ENCODE results near the gene CLEC17A.

The CLEC17A gene

GRCh38 chr19:14554382-14554812 lies 28.5 kb upstream of the CLEC17A start:
- DNase-seq (ENCODE audit: low read depth), result no peak
- TF ChIP-seq CTCF (conservative IDR thresholded peaks at IDR 0.05; ENCODE audit: low read depth, low read length), result no peak
- H3K4me3 ChIP-seq (ENCODE audit: low read depth, low read length), result no peak overlapping the region

- TF ChIP-seq CTCF (conservative IDR thresholded peaks at IDR 0.05; ENCODE audit: low read depth, low read length), result no peak
- peak overlapping the region; percentile 30 for H3K4me3 ChIP-seq (ENCODE audit: low read depth, low read length)
- peak; percentile 43 for DNase-seq (ENCODE audit: low read depth)
These were observed 26.8 kb upstream of the CLEC17A start for GRCh38 chr19:14555918-14556661.

GRCh38 chr19:14556662-14557188 lies 26.2 kb upstream of the CLEC17A start:
- DNase-seq (ENCODE audit: low read depth), result peak; percentile 84
- peak overlapping the region; percentile 30 for H3K4me3 ChIP-seq (ENCODE audit: low read depth, low read length)

GRCh38 chr19:14558370-14559066 lies 24.4 kb upstream of the CLEC17A start:
- no peak for TF ChIP-seq CTCF (conservative IDR thresholded peaks at IDR 0.05; ENCODE audit: low read depth, low read length)
- no peak for DNase-seq (ENCODE audit: low read depth)

More at GRCh38 chr19:14556662-14557188, 26.2 kb upstream of the CLEC17A start:
- TF ChIP-seq CTCF (conservative IDR thresholded peaks at IDR 0.05; ENCODE audit: low read depth, low read length), result peak; percentile 97

GRCh38 chr19:14559916-14560775 lies 22.7 kb upstream of the CLEC17A start:
- no peak overlapping the region for H3K4me3 ChIP-seq (ENCODE audit: low read depth, low read length)
- TF ChIP-seq CTCF (conservative IDR thresholded peaks at IDR 0.05; ENCODE audit: low read depth, low read length), result no peak
- no peak for DNase-seq (ENCODE audit: low read depth)

More at GRCh38 chr19:14558370-14559066, 24.4 kb upstream of the CLEC17A start:
- no peak overlapping the region for H3K4me3 ChIP-seq (ENCODE audit: low read depth, low read length)

GRCh38 chr19:14560776-14561108 lies 22.1 kb upstream of the CLEC17A start:
- no peak overlapping the region for H3K4me3 ChIP-seq (ENCODE audit: low read depth, low read length)
- TF ChIP-seq CTCF (conservative IDR thresholded peaks at IDR 0.05; ENCODE audit: low read depth, low read length), result no peak
- DNase-seq (ENCODE audit: low read depth), result peak; percentile 10

All from choroid plexus epithelial cell (primary cell).